Fibroblast of lung (primary cell): ENCODE measurements around the gene ERCC8.

Experiments used
- EZH2 ChIP-seq: IDR thresholded peaks from 2 replicates; pipeline ENCODE4 v1.5.1; 2012; ENCODE audit warnings: low read length, control low read depth, mild to moderate bottlenecking; ENCODE audit errors: missing control alignments
- TF ChIP-seq, protein P1 (sequence below), 2 donors: IDR thresholded peaks in 1 of 2; conservative IDR thresholded peaks in 1 of 2; 1 replicate in 1 of 2; 2 replicates in 1 of 2; pipeline ENCODE4 v1.5.1; 2011 to 2012; ENCODE audit warnings: low read length in 2 of 2, control low read depth in 1 of 2, inconsistent platforms in 1 of 2, low read depth in 1 of 2, mild to moderate bottlenecking in 1 of 2

DNA sequence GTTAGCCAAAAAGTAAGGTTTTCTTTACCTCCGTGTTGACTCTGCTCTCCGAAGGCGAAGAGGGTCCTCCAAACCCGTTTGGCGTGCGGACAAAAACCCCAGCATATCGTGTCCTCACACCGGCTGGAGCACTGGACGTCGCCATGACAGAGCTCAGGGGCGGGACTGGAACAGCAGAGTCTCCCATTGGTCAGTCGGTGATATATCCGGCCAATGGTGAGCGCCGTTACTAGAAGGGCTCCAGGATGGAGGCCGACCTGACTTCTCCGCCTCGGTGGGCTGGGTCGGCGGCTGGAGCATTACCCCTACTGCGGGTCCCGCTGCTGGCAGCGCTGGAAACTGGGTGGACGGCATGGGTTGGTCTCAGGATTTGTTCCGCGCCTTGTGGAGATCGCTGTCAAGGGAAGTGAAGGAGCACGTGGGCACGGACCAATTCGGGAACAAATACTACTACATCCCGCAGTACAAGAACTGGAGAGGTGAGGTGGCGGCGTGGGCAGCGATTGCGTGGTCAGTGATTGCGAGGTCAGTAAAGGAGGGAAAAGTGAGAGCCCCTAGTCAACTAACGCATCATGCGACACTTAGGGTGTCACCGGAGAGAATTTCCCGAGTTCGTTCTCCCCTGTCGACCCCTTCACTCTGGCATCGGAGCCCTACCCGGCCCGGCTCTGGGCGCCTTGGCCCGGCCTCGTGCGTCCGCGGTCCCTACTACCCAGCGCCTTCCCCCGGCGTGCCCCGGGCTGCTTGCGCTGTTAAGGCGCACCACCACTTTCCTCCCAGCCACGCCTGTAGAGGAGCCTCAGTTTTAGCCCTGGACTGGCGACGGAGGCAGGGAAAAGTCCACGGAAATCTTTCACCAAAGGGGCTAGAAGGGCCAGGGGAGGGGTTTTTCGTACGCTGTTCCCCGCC lies at the start of gene ERCC8, which contains the start of gene NDUFAF2:
- TF ChIP-seq EZH2, result no peak
- TF ChIP-seq, protein P1, sequence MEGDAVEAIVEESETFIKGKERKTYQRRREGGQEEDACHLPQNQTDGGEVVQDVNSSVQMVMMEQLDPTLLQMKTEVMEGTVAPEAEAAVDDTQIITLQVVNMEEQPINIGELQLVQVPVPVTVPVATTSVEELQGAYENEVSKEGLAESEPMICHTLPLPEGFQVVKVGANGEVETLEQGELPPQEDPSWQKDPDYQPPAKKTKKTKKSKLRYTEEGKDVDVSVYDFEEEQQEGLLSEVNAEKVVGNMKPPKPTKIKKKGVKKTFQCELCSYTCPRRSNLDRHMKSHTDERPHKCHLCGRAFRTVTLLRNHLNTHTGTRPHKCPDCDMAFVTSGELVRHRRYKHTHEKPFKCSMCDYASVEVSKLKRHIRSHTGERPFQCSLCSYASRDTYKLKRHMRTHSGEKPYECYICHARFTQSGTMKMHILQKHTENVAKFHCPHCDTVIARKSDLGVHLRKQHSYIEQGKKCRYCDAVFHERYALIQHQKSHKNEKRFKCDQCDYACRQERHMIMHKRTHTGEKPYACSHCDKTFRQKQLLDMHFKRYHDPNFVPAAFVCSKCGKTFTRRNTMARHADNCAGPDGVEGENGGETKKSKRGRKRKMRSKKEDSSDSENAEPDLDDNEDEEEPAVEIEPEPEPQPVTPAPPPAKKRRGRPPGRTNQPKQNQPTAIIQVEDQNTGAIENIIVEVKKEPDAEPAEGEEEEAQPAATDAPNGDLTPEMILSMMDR (conservative IDR thresholded peaks at IDR 0.05 in 1 of 2, IDR thresholded peaks at IDR 0.05 in 1 of 2; ENCODE audit: low read depth in 1 of 2, low read length in 2 of 2), result no peak
